ENCODE results near the gene ZFYVE21. TPM values are rescaled to one million over a fixed set of nuclear protein-coding genes. Genes with fewer than 3 reads are reported as not detected.
"Not testable (repeated sequence)": the region's sequence is repeated elsewhere in the genome, so short reads cannot be mapped to it uniquely, and the experiment has no call there.

The ZFYVE21 gene
- total and polyA plus RNA-seq, 4 donors = 28.0 to 36.9 (median 30.8) TPM

DNA sequence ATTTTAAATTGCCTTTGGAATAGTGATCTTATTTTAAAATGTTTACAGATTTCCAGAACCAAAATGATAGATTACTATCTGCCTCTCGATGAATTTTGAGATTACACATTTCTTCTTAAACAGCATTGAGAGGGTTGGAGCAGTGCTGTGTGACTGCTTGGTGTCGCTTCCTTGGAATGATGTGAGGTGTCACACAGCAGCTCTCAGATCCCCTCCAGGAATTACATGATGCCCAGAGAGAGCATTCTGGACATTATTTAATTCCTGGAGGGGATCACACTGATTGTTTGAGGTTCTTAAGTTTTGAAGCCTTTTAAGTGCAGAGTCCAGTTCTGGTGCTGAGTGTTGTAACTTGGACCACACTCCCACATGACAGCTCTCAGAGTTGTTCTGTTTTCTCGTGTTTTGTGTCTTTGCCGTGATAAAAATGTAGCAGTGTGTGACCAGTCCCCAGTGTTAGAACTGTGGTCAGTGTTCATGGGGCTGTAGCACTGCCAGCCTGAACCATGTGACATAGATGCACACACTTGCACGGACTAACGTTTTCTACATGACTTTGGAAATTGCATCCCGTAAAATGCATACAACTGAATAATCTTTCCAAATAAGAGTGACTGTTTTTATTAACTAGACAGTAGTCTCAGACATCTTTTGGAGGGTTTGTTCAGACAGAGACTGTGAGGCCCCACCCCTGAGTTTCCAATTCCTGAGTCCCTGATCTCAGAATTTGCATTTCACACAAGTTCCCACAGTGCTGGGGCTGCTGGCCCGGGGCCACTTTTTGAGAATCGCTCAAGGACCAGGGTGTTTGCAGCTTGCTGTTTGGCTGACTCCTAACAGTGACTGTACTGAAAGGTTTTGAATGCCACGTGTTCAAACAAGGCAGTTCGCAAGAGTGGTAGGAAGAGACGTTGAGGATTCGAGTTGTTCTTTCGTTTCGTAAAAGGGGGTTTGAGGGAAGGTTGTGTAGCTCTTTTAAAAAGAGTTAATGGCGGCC, 26.4 kb upstream of the ZFYVE21 start (continued):
- TF ChIP-seq YY1 (IDR thresholded peaks at IDR 0.05) = no peak

- no peak overlapping the region for H3K9ac ChIP-seq (ENCODE audit: low read depth in 1 of 2, low read length in 2 of 2)
- TF ChIP-seq HNF4A (conservative IDR thresholded peaks at IDR 0.05) = no peak
- TF ChIP-seq, protein P1, sequence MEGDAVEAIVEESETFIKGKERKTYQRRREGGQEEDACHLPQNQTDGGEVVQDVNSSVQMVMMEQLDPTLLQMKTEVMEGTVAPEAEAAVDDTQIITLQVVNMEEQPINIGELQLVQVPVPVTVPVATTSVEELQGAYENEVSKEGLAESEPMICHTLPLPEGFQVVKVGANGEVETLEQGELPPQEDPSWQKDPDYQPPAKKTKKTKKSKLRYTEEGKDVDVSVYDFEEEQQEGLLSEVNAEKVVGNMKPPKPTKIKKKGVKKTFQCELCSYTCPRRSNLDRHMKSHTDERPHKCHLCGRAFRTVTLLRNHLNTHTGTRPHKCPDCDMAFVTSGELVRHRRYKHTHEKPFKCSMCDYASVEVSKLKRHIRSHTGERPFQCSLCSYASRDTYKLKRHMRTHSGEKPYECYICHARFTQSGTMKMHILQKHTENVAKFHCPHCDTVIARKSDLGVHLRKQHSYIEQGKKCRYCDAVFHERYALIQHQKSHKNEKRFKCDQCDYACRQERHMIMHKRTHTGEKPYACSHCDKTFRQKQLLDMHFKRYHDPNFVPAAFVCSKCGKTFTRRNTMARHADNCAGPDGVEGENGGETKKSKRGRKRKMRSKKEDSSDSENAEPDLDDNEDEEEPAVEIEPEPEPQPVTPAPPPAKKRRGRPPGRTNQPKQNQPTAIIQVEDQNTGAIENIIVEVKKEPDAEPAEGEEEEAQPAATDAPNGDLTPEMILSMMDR (IDR thresholded peaks at IDR 0.05; ENCODE audit: low read depth, low read length, missing input control) = no peak
- TF ChIP-seq, protein P2, sequence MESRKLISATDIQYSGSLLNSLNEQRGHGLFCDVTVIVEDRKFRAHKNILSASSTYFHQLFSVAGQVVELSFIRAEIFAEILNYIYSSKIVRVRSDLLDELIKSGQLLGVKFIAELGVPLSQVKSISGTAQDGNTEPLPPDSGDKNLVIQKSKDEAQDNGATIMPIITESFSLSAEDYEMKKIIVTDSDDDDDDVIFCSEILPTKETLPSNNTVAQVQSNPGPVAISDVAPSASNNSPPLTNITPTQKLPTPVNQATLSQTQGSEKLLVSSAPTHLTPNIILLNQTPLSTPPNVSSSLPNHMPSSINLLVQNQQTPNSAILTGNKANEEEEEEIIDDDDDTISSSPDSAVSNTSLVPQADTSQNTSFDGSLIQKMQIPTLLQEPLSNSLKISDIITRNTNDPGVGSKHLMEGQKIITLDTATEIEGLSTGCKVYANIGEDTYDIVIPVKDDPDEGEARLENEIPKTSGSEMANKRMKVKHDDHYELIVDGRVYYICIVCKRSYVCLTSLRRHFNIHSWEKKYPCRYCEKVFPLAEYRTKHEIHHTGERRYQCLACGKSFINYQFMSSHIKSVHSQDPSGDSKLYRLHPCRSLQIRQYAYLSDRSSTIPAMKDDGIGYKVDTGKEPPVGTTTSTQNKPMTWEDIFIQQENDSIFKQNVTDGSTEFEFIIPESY (IDR thresholded peaks at IDR 0.05) = no peak
- no peak for TF ChIP-seq JUND (IDR thresholded peaks at IDR 0.05)
- no peak for TF ChIP-seq RXRA (IDR thresholded peaks at IDR 0.05)
- TF ChIP-seq SP1 (IDR thresholded peaks at IDR 0.05) = no peak
- TF ChIP-seq, protein P3, sequence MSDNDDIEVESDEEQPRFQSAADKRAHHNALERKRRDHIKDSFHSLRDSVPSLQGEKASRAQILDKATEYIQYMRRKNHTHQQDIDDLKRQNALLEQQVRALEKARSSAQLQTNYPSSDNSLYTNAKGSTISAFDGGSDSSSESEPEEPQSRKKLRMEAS (IDR thresholded peaks at IDR 0.05) = no peak
- no peak for TF ChIP-seq GABPA (IDR thresholded peaks at IDR 0.05 in 1 of 2, conservative IDR thresholded peaks at IDR 0.05 in 1 of 2)
- TF ChIP-seq EGR1 (IDR thresholded peaks at IDR 0.05; ENCODE audit: low read depth in 2 of 2) = no peak
- TF ChIP-seq, protein P4, sequence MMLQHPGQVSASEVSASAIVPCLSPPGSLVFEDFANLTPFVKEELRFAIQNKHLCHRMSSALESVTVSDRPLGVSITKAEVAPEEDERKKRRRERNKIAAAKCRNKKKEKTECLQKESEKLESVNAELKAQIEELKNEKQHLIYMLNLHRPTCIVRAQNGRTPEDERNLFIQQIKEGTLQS (IDR thresholded peaks at IDR 0.05) = no peak
- no peak for TF ChIP-seq RAD21 (IDR thresholded peaks at IDR 0.05)
- TF ChIP-seq TAF1 (conservative IDR thresholded peaks at IDR 0.05) = no peak
- no peak for TF ChIP-seq FOXA1 (IDR thresholded peaks at IDR 0.05)
- TF ChIP-seq YY1 (IDR thresholded peaks at IDR 0.05) = no peak
- no peak for TF ChIP-seq REST (IDR thresholded peaks at IDR 0.05)
- no peak for TF ChIP-seq NR2F2 (IDR thresholded peaks at IDR 0.05)
- no peak for TF ChIP-seq FOXA2 (IDR thresholded peaks at IDR 0.05)
- TF ChIP-seq HNF4G (IDR thresholded peaks at IDR 0.05) = no peak
- no peaks in the 10 kb centered on the region for H3K9me3 ChIP-seq (ENCODE audit: control insufficient read depth in 4 of 4, low read length in 3 of 4)
- no peak overlapping the region for H3K27ac ChIP-seq (ENCODE audit: low read depth in 1 of 2, low read length in 2 of 2)
- H3K36me3 ChIP-seq (ENCODE audit: control insufficient read depth in 4 of 4, insufficient read depth in 3 of 4, low read depth in 1 of 4, low read length in 3 of 4) = peaks cover 22 to 51% (median 32%) of the 10 kb centered on the region in 4 donors
- H3K27me3 ChIP-seq (ENCODE audit: control insufficient read depth in 4 of 4, insufficient read depth in 4 of 4, low read length in 3 of 4) = no peaks in the 10 kb centered on the region
- peaks cover 0 to 1% (median 0%) of the 10 kb centered on the region in 4 donors for H3K4me1 ChIP-seq (ENCODE audit: control insufficient read depth in 4 of 4, insufficient read depth in 4 of 4, low read length in 3 of 4)
- no peak for DNase-seq (ENCODE audit: low spot score)
- 95% methylated on average over 8 of the region's 8 CpGs for WGBS
- H3K4me3 ChIP-seq (ENCODE audit: low read depth in 1 of 3, low read length in 3 of 3) = no peak overlapping the region
Measured at GRCh38 chr14:103690332-103690731, 25.3 kb upstream of the ZFYVE21 start.

- H3K4me3 ChIP-seq (ENCODE audit: low read depth in 1 of 3, low read length in 3 of 3); H3K27ac ChIP-seq (ENCODE audit: low read depth in 1 of 2, low read length in 2 of 2); DNase-seq (ENCODE audit: low spot score); H3K27me3 ChIP-seq (ENCODE audit: control insufficient read depth in 4 of 4, insufficient read depth in 4 of 4, low read length in 3 of 4); H3K9ac ChIP-seq (ENCODE audit: low read depth in 1 of 2, low read length in 2 of 2); H3K9me3 ChIP-seq (ENCODE audit: control insufficient read depth in 4 of 4, low read length in 3 of 4); H3K4me1 ChIP-seq (ENCODE audit: control insufficient read depth in 4 of 4, insufficient read depth in 4 of 4, low read length in 3 of 4): not testable (repeated sequence)
- H3K36me3 ChIP-seq (ENCODE audit: control insufficient read depth in 4 of 4, insufficient read depth in 3 of 4, low read depth in 1 of 4, low read length in 3 of 4) = peaks cover 20 to 40% (median 31%) of the 10 kb centered on the region in 4 donors
- WGBS = 96% methylated on average over 5 of the region's 5 CpGs
Measured at GRCh38 chr14:103691655-103692054, 24.0 kb upstream of the ZFYVE21 start.

Measured in liver (tissue), 9 donors.